Calu3 (cell line): ENCODE results near the gene KCNQ5. TPM values are rescaled to one million over a fixed set of nuclear protein-coding genes. Genes with fewer than 3 reads are reported as not detected.

Experiments used
- BruUV-seq: library from RNA; stranded (reverse); fragments of 400-500 nt; replicated peaks from 2 replicates; lab custom pipeline; 2021; lab: Mats Ljungman, UMichigan
- CTCF ChIA-PET: fragments of 300-600 bp; sonication (Branson Sonifier 250); formaldehyde crosslinking; loops from one replicate; lab custom pipeline; 2022; ENCODE audit warnings: antibody characterized with exemption; lab: Charles Lee
- DNase-seq: peaks from one replicate; pipeline ENCODE4 v3.0.0; 2022
- H3K27ac Mint-ChIP-seq: one replicate; pipeline ENCODE4 v1.8.0; 2022; ENCODE audit warnings: mixed read lengths; ENCODE audit not compliant: unreplicated experiment
- H3K27me3 Mint-ChIP-seq: one replicate; pipeline ENCODE4 v1.8.0; 2022; ENCODE audit warnings: mixed read lengths; ENCODE audit not compliant: unreplicated experiment
- H3K36me3 Mint-ChIP-seq: one replicate; pipeline ENCODE4 v1.8.0; 2022; ENCODE audit warnings: mild to moderate bottlenecking, moderate library complexity, mixed read lengths; ENCODE audit not compliant: insufficient read depth, unreplicated experiment
- H3K4me1 Mint-ChIP-seq: one replicate; pipeline ENCODE4 v1.8.0; 2022; ENCODE audit warnings: mild to moderate bottlenecking, low read depth, mixed read lengths; ENCODE audit not compliant: unreplicated experiment
- H3K4me3 Mint-ChIP-seq: one replicate; pipeline ENCODE4 v1.8.0; 2022; ENCODE audit warnings: mild to moderate bottlenecking, low read depth, moderate library complexity, mixed read lengths; ENCODE audit not compliant: unreplicated experiment
- H3K9me3 Mint-ChIP-seq: one replicate; pipeline ENCODE4 v1.8.0; 2022; ENCODE audit warnings: low read depth, mixed read lengths; ENCODE audit not compliant: unreplicated experiment
- CTCF ChIP-seq: fragments of 200-600 bp; IDR thresholded peaks from one replicate; pipeline ENCODE4 v1.8.0; 2022; ENCODE audit warnings: antibody characterized with exemption; ENCODE audit not compliant: unreplicated experiment
- intact Hi-C: fragments of 100-400 bp; cut with micrococcal nuclease; formaldehyde crosslinking; loops from one replicate; pipeline ENCODE4 v1.10.0; 2022; ENCODE audit not compliant: unreplicated experiment
- total RNA-seq: library from RNA; stranded (reverse); gene quantifications from 2 replicates; pipeline ENCODE4 v1.2.3, GENCODE V29; 2022

The KCNQ5 gene
- total RNA-seq, 1 experiment from 2014 or later, result not detected

DNA sequence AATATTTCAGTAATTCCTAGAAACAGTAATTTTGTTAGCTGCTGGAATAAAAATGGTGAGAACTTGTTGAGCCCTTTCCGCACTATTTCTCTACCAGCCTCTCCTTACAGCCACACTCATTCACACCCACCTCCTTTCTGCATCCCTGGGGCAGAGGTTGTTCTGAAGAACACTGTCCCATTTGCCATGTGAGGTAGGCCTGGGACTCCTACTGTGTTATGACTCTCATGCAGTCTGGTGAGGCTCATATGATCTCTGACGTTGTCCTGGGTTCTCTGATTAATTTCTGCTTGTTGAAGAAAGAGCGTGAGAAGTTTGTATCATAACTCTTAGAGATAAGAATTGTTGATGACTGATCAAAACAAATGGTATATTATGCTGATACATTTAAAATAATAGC lies 4.1 kb upstream of the KCNQ5 start:
- H3K27ac Mint-ChIP-seq, result no peak overlapping the region
- no peaks in the 10 kb centered on the region for H3K9me3 Mint-ChIP-seq
- TF ChIP-seq CTCF, result no peak
- H3K4me3 Mint-ChIP-seq, result no peak overlapping the region
- intact Hi-C loops, result loop anchor here (1.0 to 2.0 kb wide), 2 partner anchors 564 to 709 kb away; no protein-coding TSS in a partner anchor
- CTCF ChIA-PET, result interaction anchor here (0.6 to 0.8 kb wide), 2 partner anchors 20 to 512 kb away, joined by 3 to 6 read pairs; no protein-coding TSS in a partner anchor
- peaks cover 13% of the 10 kb centered on the region for H3K36me3 Mint-ChIP-seq
- DNase-seq, result no peak
- no TSS peak for BruUV-seq
- no peaks in the 10 kb centered on the region for H3K27me3 Mint-ChIP-seq
- H3K4me1 Mint-ChIP-seq, result peaks cover 10% of the 10 kb centered on the region

DNA sequence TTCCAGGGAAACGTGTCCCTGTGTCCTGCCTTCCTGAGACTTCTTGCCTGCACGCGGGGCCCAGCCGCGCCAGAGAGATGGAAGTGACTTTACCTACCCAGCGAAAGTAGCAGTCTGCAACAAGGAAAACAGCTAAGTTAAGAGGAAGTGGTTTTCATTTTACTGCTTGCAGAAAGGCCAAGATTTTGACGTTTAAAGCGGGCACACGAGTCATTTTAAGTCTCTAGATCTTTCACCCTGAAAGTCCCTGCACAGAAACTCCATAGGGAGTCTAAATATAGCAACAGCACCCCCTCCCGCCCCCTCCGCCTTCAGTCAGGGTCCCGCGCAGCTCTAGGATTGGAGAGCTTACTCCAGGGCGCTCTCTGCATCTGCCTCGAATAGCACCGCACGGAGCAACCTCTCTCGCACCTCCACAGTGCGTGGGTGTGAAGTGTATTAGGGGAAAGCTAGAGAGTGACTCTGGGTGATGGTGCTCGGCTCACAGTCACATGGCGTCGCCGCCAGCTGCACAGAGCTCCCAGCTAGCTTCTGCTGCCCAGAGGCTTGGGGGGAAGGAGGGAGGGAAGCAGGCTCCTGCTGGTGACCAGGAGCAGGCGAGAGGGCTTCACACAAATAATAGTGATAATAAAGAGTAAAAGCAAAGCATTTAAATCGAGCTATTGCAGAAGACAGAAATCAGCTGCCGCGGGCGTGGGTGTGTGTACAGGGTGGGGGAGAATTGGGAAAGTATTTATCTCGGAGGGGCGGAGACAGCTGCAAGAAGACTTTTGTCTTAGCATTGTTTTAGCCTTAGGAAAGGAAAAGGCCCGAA lies 1.8 kb upstream of the KCNQ5 start:
- Mint-ChIP-seq H3K4me3 (peak overlapping the region; percentile 78), H3K36me3 (peaks cover 13% of the 10 kb centered on the region), H3K27me3 (no peaks in the 10 kb centered on the region), H3K27ac (no peak overlapping the region), H3K9me3 (no peaks in the 10 kb centered on the region), H3K4me1 (peaks cover 10% of the 10 kb centered on the region)
- peak; percentile 10 for DNase-seq
- no peak for TF ChIP-seq CTCF
- CTCF ChIA-PET, result interaction anchor here (0.6 to 0.9 kb wide), 2 partner anchors 208 to 775 kb away, joined by 3 to 4 read pairs; partner anchors contain the start of gene DDX43
- BruUV-seq, result no TSS peak
- intact Hi-C loops, result loop anchor here (10.0 kb wide), 1 partner anchor 335 kb away; no protein-coding TSS in a partner anchor

- TF ChIP-seq CTCF, result no peak
- Mint-ChIP-seq H3K9me3 (no peaks in the 10 kb centered on the region), H3K4me1 (peaks cover 10% of the 10 kb centered on the region), H3K36me3 (peaks cover 13% of the 10 kb centered on the region), H3K27me3 (no peaks in the 10 kb centered on the region), H3K4me3 (peak overlapping the region; percentile 78), H3K27ac (no peak overlapping the region)
- intact Hi-C loops, result loop anchor here (10.0 kb wide), 1 partner anchor 334 kb away; no protein-coding TSS in a partner anchor
- DNase-seq, result no peak
- CTCF ChIA-PET, result interaction anchor here (0.6 to 0.9 kb wide), 2 partner anchors 13 to 209 kb away, joined by 3 to 5 read pairs; no protein-coding TSS in a partner anchor
- BruUV-seq, result no TSS peak
These were observed 983 bp upstream of the KCNQ5 start for GRCh38 chr6:72620871-72621290.

DNA sequence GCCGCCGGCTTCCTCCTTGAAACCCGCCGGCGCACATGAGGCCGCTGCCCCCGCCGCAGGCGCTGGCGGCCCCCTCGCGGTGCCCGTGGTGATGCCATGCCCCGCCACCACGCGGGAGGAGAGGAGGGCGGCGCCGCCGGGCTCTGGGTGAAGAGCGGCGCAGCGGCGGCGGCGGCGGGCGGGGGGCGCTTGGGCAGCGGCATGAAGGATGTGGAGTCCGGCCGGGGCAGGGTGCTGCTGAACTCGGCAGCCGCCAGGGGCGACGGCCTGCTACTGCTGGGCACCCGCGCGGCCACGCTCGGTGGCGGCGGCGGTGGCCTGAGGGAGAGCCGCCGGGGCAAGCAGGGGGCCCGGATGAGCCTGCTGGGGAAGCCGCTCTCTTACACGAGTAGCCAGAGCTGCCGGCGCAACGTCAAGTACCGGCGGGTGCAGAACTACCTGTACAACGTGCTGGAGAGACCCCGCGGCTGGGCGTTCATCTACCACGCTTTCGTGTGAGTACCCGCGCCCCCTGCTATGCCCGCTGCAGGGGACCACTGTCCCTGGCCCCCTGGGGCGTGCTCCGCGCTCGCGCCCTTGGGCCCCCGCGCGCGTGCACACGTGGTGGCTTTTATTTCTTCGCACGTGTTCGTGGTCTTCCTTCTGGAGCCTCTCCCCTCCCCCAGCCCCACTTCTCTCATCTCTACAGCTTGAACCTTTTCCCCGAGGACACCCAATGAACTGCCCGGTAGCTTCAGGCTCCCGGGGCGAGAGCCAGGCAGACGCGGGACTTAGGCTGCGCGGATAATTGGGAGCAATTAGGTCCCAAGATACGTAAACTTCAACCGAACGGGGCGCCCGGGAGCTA lies 453 bp downstream of the KCNQ5 start:
- Mint-ChIP-seq H3K9me3 (no peaks in the 10 kb centered on the region), H3K4me1 (peaks cover 11% of the 10 kb centered on the region), H3K36me3 (peaks cover 13% of the 10 kb centered on the region), H3K27me3 (no peaks in the 10 kb centered on the region), H3K27ac (no peak overlapping the region), H3K4me3 (peak overlapping the region; percentile 78)
- DNase-seq, result no peak
- TF ChIP-seq CTCF, result no peak
- no TSS peak for BruUV-seq
- intact Hi-C loops, result loop anchor here (10.0 kb wide), 1 partner anchor 332 kb away; no protein-coding TSS in a partner anchor
- CTCF ChIA-PET, result no interaction called here
